Loucy (cell line): Measurements from ENCODE around the gene GCLC.

Experiments
- H2AFZ ChIP-seq: fragments of 200-600 bp; sonication (generic); 2 replicates; pipeline ENCODE4 v1.6.0; 2016; ENCODE audit warnings: antibody characterized with exemption, mild to moderate bottlenecking, low read length, moderate library complexity
- H3F3A ChIP-seq: fragments of 200-600 bp; 2 replicates; pipeline ENCODE4 v1.6.0; 2016; ENCODE audit warnings: antibody characterized with exemption, low read depth, mild to moderate bottlenecking
- H3K27me3 ChIP-seq: fragments of 200-600 bp; sonication (generic); 2 replicates; pipeline ENCODE4 v1.6.1; 2014; ENCODE audit warnings: low read length, mild to moderate bottlenecking; ENCODE audit not compliant: insufficient read depth, poor library complexity, severe bottlenecking
- H3K36me3 ChIP-seq: fragments of 200-600 bp; sonication (generic); 2 replicates; pipeline ENCODE4 v1.6.1; 2016; ENCODE audit warnings: low read length; ENCODE audit not compliant: insufficient read depth
- H3K4me1 ChIP-seq: fragments of 200-600 bp; sonication (generic); 2 replicates; pipeline ENCODE4 v1.5.1; 2014; ENCODE audit warnings: low read length, mild to moderate bottlenecking; ENCODE audit not compliant: insufficient read depth, poor library complexity, severe bottlenecking
- H3K4me2 ChIP-seq: fragments of 200-600 bp; sonication (generic); 2 replicates; pipeline ENCODE4 v1.6.0; 2014; ENCODE audit warnings: antibody characterized with exemption, low read length, low read depth, mild to moderate bottlenecking; ENCODE audit not compliant: poor library complexity, severe bottlenecking
- H3K4me3 ChIP-seq: fragments of 200-600 bp; sonication (generic); 2 replicates; pipeline ENCODE4 v1.5.1; 2014; ENCODE audit warnings: low read length, mild to moderate bottlenecking, mixed read lengths; ENCODE audit not compliant: poor library complexity, severe bottlenecking
- H3K79me2 ChIP-seq: fragments of 200-600 bp; sonication (generic); 2 replicates; pipeline ENCODE4 v1.6.1; 2014; ENCODE audit warnings: low read length; ENCODE audit not compliant: insufficient read depth
- H3K9ac ChIP-seq: fragments of 200-600 bp; sonication (generic); 2 replicates; pipeline ENCODE4 v1.6.0; 2014; ENCODE audit warnings: mild to moderate bottlenecking, low read depth, low read length, moderate library complexity; ENCODE audit not compliant: poor library complexity, severe bottlenecking
- H3K9me2 ChIP-seq: fragments of 200-600 bp; sonication (generic); replicated peaks from 2 replicates; pipeline ENCODE4 v1.6.1; 2016; ENCODE audit warnings: low read depth, low read length, mixed read lengths
- H3K9me3 ChIP-seq: fragments of 200-600 bp; sonication (generic); 2 replicates; pipeline ENCODE4 v1.6.1; 2014; ENCODE audit warnings: mild to moderate bottlenecking, antibody characterized with exemption, low read length, low read depth; ENCODE audit not compliant: insufficient read depth
- H4K20me1 ChIP-seq: fragments of 200-600 bp; sonication (generic); 2 replicates; pipeline ENCODE4 v1.6.0; 2014; ENCODE audit warnings: antibody characterized with exemption, low read length, mild to moderate bottlenecking; ENCODE audit not compliant: insufficient read depth, poor library complexity, severe bottlenecking
- EZH2phosphoT487 ChIP-seq: fragments of 200-600 bp; IDR thresholded peaks from 2 replicates; pipeline ENCODE4 v1.6.1; 2018; ENCODE audit warnings: antibody characterized with exemption, mild to moderate bottlenecking, moderate library complexity, borderline replicate concordance
- TF ChIP-seq, protein P1 (sequence below): fragments of 200-600 bp; sonication (generic); conservative IDR thresholded peaks from 2 replicates; pipeline ENCODE4 v1.5.1; 2014; ENCODE audit warnings: mild to moderate bottlenecking, antibody characterized with exemption, low read length

GCLC gene

GRCh38 chr6:53582963-53583362, 38.1 kb upstream of the GCLC start:
- Histone ChIP-seq H2AFZ (no peak overlapping the region), H3K4me3 (no peak overlapping the region), H3K27me3 (no peaks in the 10 kb centered on the region), H3K36me3 (no peaks in the 10 kb centered on the region), H3K9ac (no peak overlapping the region), H3K9me2 (no peaks in the 10 kb centered on the region), H3K4me1 (peaks cover 39% of the 10 kb centered on the region), H3K9me3 (no peaks in the 10 kb centered on the region), H3F3A (peaks cover 9% of the 10 kb centered on the region; the same call in 1 of the 2 replicates), H3K4me2 (no peak overlapping the region), H4K20me1 (no peaks in the 10 kb centered on the region), H3K79me2 (no peaks in the 10 kb centered on the region)
- TF ChIP-seq, protein P1, sequence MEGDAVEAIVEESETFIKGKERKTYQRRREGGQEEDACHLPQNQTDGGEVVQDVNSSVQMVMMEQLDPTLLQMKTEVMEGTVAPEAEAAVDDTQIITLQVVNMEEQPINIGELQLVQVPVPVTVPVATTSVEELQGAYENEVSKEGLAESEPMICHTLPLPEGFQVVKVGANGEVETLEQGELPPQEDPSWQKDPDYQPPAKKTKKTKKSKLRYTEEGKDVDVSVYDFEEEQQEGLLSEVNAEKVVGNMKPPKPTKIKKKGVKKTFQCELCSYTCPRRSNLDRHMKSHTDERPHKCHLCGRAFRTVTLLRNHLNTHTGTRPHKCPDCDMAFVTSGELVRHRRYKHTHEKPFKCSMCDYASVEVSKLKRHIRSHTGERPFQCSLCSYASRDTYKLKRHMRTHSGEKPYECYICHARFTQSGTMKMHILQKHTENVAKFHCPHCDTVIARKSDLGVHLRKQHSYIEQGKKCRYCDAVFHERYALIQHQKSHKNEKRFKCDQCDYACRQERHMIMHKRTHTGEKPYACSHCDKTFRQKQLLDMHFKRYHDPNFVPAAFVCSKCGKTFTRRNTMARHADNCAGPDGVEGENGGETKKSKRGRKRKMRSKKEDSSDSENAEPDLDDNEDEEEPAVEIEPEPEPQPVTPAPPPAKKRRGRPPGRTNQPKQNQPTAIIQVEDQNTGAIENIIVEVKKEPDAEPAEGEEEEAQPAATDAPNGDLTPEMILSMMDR = no peak
- no peak for TF ChIP-seq EZH2phosphoT487

DNA sequence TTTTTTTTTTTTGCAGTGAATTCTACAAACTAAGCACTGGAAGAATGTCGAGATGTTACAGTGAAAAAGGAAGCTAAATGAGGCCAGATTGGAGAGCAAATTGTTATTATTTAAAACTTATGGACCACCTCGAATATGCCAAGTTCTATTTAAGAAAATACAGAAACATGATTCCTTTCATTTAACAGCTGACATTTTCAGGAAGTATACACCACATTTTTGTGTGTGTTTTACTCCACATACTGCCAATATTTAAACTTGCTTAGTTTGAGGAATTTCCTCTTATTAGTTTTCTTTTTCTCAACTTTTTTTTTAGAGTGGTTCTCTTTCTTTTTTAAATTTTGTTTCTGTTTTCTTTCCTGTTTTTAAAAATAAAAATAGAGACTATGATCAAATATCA, 37.0 kb upstream of the GCLC start:
- Histone ChIP-seq H3K4me2 (peak overlapping the region; percentile 20), H2AFZ (peak overlapping the region; percentile 68; the same call in 1 of the 2 replicates), H3K4me3 (no peak overlapping the region), H3K27me3 (no peaks in the 10 kb centered on the region), H4K20me1 (no peaks in the 10 kb centered on the region), H3K4me1 (peaks cover 39% of the 10 kb centered on the region), H3K79me2 (no peaks in the 10 kb centered on the region), H3K36me3 (no peaks in the 10 kb centered on the region), H3K9me2 (no peaks in the 10 kb centered on the region), H3K9ac (no peak overlapping the region), H3K9me3 (no peaks in the 10 kb centered on the region), H3F3A (peaks cover 9% of the 10 kb centered on the region; the same call in 1 of the 2 replicates)
- TF ChIP-seq, protein P1 = no peak
- no peak for TF ChIP-seq EZH2phosphoT487

DNA sequence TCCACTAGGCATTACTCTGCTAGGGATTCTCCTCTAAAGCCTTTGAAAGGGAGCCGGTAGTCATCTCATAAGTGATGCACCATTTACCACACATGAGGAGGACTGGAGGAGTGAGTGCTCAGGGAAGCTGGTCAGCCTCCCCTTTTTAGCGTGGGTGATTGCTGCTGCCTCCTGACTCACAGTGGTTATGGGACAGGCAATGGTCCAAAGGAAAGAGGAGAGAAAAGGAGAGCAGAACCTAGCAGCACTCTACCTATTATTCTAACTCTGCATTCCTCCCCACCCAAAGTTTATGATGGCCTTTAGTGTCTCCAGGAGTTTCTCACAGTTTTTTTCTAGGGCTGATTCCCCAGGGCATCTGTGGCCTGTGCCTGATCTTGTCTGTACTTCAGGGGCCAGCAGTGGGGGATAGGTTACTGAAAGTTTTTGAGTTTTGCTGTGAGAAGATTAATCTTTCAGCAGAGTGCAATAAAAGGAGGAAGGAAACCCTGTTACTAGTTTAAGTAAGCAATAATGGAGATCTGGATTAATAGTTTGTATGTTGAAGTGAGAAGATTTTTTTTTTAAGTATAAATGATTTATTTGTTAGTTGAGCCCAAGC, 36.4 kb upstream of the GCLC start:
- TF ChIP-seq EZH2phosphoT487 = no peak
- TF ChIP-seq, protein P1 = no peak
- H3F3A ChIP-seq = peaks cover 9% of the 10 kb centered on the region; the same call in 1 of the 2 replicates

More for the DNA sequence above, 36.4 kb upstream of the GCLC start:
- Histone ChIP-seq H3K9me2 (no peaks in the 10 kb centered on the region), H3K9ac (no peak overlapping the region), H4K20me1 (no peaks in the 10 kb centered on the region), H3K9me3 (no peaks in the 10 kb centered on the region), H3K4me1 (peaks cover 39% of the 10 kb centered on the region), H3K79me2 (no peaks in the 10 kb centered on the region), H3K36me3 (no peaks in the 10 kb centered on the region), H2AFZ (peak overlapping the region; percentile 68), H3K27me3 (no peaks in the 10 kb centered on the region), H3K4me2 (peak overlapping the region; percentile 20), H3K4me3 (no peak overlapping the region)
